Bronchial epithelial cell (primary cell): ENCODE results near the gene KRTAP10-9. TPM values are rescaled to one million over a fixed set of nuclear protein-coding genes. Genes with fewer than 3 reads are reported as not detected.

Source experiments
- DNase-seq: peaks from one replicate; pipeline ENCODE4 v3.0.0-alpha.2; 2010; ENCODE audit warnings: low read depth
- FAIRE-seq: peaks from 2 replicates; lab custom pipeline; 2011; peaks lifted over from hg19 to GRCh38; lab: Jason Lieb, UNC
- H3K27me3 ChIP-seq: 2 replicates; pipeline ENCODE4 v1.5.1; 2011; ENCODE audit warnings: low read length; ENCODE audit not compliant: control insufficient read depth, insufficient read depth
- H3K36me3 ChIP-seq: 2 replicates; pipeline ENCODE4 v1.5.1; 2011; ENCODE audit warnings: low read length; ENCODE audit not compliant: control insufficient read depth, insufficient read depth
- H3K4me3 ChIP-seq: 2 replicates; pipeline ENCODE4 v1.5.1; 2011; ENCODE audit warnings: mild to moderate bottlenecking, low read depth, low read length, control low read depth
- total RNA-seq: library from RNA; depleted of rRNA; stranded (reverse); fragments of >200 nt; gene quantifications from 2 replicates; pipeline ENCODE4 v1.2.1, GENCODE V29; 2014
- TF ChIP-seq, protein P1 (sequence below): IDR thresholded peaks from 2 replicates; pipeline ENCODE4 v1.5.1; 2011; ENCODE audit warnings: mild to moderate bottlenecking, moderate library complexity, low read length, control low read depth, inconsistent platforms; ENCODE audit not compliant: insufficient read depth, severe bottlenecking

Gene KRTAP10-9
- total RNA-seq, 1 donor from 2014 or later, result not detected

DNA sequence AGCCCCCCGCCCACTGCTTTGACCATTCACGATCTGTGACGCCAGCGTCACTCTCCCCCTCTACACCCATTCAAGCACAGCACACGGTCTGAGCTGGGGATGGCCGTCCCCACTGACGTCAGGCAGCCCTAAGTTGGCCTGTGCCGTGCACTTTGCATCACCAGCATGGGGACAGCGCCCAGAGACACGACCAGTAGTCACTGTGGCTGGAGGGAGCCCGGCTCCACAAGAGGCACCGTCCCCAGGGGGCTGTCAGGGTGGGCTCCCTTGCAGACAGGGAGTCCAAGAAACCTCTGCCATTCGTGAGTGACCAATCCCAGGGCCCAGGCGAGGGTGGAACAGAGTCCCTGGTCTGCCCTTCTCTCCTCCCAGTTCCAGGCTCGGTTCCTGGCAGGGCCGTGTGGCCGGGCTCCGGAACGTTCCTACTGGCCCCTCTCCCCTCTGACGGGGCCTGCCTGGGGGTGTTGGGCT is 12.7 kb upstream of the KRTAP10-9 start:
- DNase-seq (no peak), FAIRE-seq (no peak)
- no peaks in the 10 kb centered on the region for H3K27me3 ChIP-seq
- H3K4me3 ChIP-seq, result no peak overlapping the region
- TF ChIP-seq, protein P1, sequence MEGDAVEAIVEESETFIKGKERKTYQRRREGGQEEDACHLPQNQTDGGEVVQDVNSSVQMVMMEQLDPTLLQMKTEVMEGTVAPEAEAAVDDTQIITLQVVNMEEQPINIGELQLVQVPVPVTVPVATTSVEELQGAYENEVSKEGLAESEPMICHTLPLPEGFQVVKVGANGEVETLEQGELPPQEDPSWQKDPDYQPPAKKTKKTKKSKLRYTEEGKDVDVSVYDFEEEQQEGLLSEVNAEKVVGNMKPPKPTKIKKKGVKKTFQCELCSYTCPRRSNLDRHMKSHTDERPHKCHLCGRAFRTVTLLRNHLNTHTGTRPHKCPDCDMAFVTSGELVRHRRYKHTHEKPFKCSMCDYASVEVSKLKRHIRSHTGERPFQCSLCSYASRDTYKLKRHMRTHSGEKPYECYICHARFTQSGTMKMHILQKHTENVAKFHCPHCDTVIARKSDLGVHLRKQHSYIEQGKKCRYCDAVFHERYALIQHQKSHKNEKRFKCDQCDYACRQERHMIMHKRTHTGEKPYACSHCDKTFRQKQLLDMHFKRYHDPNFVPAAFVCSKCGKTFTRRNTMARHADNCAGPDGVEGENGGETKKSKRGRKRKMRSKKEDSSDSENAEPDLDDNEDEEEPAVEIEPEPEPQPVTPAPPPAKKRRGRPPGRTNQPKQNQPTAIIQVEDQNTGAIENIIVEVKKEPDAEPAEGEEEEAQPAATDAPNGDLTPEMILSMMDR, result no peak
- no peaks in the 10 kb centered on the region for H3K36me3 ChIP-seq

DNA sequence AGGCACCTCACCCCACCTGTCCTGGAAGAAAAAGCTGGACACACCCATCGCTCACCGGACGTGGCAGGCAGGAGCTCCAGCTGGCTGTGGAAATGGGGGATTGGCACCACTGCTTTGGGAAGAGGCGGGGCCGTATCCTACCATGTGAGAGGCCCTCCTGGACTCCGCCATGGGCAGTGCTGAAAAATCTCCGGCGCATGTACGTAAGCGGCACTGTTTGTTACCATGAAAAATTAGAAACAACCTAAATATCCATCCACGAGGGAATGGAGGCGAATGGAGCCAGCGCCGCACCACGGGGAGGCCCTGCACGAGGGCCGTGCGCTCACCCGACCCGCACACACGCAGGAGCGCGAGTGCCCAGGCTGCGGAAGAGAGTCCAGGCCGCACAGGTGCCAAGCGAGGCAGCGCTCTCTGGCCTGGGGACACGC is 11.9 kb upstream of the KRTAP10-9 start:
- TF ChIP-seq, protein P1, result no peak
- H3K36me3 ChIP-seq, result no peaks in the 10 kb centered on the region
- no peak for FAIRE-seq
- H3K27me3 ChIP-seq, result no peaks in the 10 kb centered on the region
- DNase-seq, result no peak
- H3K4me3 ChIP-seq, result no peak overlapping the region

DNA sequence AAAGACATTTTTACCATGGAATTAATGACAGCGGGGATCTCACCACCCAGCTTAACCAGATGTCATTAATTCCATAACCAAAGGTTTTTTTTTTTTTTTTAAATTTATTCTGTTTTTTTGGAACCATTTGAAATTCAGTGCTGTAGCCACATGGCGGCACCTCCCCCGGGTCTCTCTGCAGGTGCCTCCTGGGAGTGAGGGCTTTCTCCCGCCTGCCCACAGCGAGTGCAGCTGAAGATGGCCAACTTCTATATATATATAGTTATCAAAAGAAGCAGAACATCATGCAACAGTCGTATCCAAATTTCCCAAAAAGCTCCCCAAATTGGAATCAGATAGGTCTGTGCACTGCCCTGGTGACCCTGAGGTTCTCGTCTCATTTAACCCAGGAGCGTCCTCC is 11.4 kb upstream of the KRTAP10-9 start:
- Histone ChIP-seq H3K27me3 (no peaks in the 10 kb centered on the region), H3K36me3 (no peaks in the 10 kb centered on the region), H3K4me3 (no peak overlapping the region)
- DNase-seq (no peak), FAIRE-seq (no peak)
- TF ChIP-seq, protein P1, result no peak

DNA sequence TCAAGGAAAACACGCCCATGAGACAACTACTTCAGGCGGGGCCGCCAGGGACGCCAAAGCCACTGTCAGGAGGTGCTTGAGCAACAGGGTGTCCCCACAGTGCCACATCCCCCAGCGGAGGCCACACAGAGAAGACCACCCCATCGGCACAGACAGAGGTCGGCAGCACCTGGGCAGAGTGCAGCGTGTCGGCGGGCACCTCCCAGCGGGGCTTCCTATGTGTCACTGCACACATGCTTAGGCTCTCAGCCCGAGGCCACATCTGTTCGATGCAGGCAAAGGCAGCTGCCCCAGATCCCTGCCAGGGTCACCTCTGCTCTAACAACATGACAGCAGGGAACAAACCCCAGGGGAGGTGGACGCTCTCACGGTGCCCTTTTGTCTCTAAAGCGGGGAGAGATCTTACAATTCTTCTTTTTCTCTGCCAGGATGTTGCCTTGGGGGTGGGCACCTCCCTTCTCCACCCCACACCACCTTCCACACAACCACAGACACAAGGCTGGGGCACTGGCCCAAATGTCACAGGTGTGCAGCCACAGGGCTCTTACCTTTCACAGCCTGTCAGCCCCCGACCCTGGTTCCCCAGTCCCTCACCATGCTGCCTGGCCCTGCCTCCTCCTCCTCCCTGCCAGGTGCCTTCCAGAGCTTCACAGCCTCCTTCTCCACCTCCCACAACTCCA is 10.8 kb upstream of the KRTAP10-9 start:
- FAIRE-seq (no peak), DNase-seq (no peak)
- TF ChIP-seq, protein P1, result no peak
- Histone ChIP-seq H3K36me3 (no peaks in the 10 kb centered on the region), H3K4me3 (no peak overlapping the region), H3K27me3 (no peaks in the 10 kb centered on the region)

DNA sequence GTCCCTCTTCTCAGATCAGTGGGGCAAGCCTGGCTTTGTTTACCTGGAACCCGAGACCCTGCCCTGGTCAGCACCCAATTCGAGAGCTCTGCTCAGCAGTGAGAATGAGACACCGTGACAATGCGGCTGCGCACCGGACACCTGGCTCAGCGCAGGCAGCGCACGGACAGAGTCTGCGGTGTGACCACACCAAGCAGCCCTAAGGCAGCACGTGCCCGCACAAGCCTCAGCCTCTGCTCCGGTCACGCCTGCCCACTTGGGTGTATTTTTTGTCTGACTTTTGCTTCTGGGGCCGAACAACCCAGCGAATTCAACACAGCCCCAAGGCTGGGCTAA is 10.3 kb upstream of the KRTAP10-9 start:
- TF ChIP-seq, protein P1, result no peak
- no peaks in the 10 kb centered on the region for H3K36me3 ChIP-seq
- DNase-seq (no peak), FAIRE-seq (no peak)
- H3K4me3 ChIP-seq, result no peak overlapping the region
- no peaks in the 10 kb centered on the region for H3K27me3 ChIP-seq

DNA sequence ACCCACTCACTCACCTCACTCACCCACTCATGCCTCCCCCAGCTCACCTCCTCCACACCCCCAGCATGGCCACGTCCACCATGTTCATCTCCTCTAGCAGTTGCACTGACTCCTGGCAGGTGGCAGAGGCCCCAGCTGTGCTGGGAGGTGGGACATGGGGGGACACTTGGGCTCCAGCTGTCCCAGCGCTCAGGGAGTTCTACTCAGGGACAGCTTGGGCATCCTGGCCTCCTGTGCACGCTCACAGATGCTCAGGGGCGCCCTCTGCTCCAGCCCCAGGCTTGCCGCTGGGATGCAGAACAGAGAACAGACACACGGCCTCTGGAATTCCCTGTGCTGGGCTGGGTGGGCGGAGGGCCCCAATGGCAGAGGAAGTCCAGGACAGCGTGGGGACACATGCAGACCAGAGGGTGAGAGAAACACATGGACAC is 9.8 kb upstream of the KRTAP10-9 start:
- H3K4me3 ChIP-seq, result no peak overlapping the region
- TF ChIP-seq, protein P1, result no peak
- no peaks in the 10 kb centered on the region for H3K27me3 ChIP-seq
- DNase-seq (no peak), FAIRE-seq (no peak)
- no peaks in the 10 kb centered on the region for H3K36me3 ChIP-seq
